HUES48 (cell line): Measurements from ENCODE around the gene ITPR1.

Experiments used
- H3K27ac ChIP-seq: one replicate; pipeline ENCODE4 v1.7.0; 2013; ENCODE audit warnings: low read depth, low read length, inconsistent platforms
- H3K27me3 ChIP-seq: 2 replicates; pipeline ENCODE4 v1.6.1; 2013; ENCODE audit warnings: mild to moderate bottlenecking, low read length; ENCODE audit not compliant: control insufficient read depth, insufficient read depth
- H3K36me3 ChIP-seq: 2 replicates; pipeline ENCODE4 v1.6.1; 2013; ENCODE audit warnings: low read length; ENCODE audit not compliant: control insufficient read depth, insufficient read depth
- H3K4me1 ChIP-seq: 2 replicates; pipeline ENCODE4 v1.6.1; 2013; ENCODE audit warnings: mild to moderate bottlenecking, low read length; ENCODE audit not compliant: control insufficient read depth, insufficient read depth
- H3K4me3 ChIP-seq: 2 replicates; pipeline ENCODE4 v1.5.1; 2013; ENCODE audit warnings: mild to moderate bottlenecking, low read depth, low read length
- H3K9ac ChIP-seq: 2 replicates; pipeline ENCODE4 v1.6.1; 2013; ENCODE audit warnings: mild to moderate bottlenecking, low read depth, low read length, moderate library complexity
- H3K9me3 ChIP-seq: 2 replicates; pipeline ENCODE4 v1.6.1; 2013; ENCODE audit warnings: low read length; ENCODE audit not compliant: control insufficient read depth, insufficient read depth

The ITPR1 gene

GRCh38 chr3:4633078-4634004, 140.2 kb downstream of the ITPR1 start:
- Histone ChIP-seq H3K4me3 (no peak overlapping the region), H3K27me3 (no peaks in the 10 kb centered on the region), H3K27ac (no peak overlapping the region), H3K9ac (no peak overlapping the region), H3K36me3 (no peaks in the 10 kb centered on the region), H3K4me1 (0 out of 2 replicates have a peak, but pooled peaks cover 4% of the 10 kb centered on the region), H3K9me3 (no peaks in the 10 kb centered on the region)

- no peak overlapping the region for H3K4me3 ChIP-seq
- H3K27ac ChIP-seq = no peak overlapping the region
- no peak overlapping the region for H3K9ac ChIP-seq
- H3K4me1 ChIP-seq = 0 out of 2 replicates have a peak, but pooled peaks cover 4% of the 10 kb centered on the region
- H3K9me3 ChIP-seq = no peaks in the 10 kb centered on the region
- no peaks in the 10 kb centered on the region for H3K36me3 ChIP-seq
- no peaks in the 10 kb centered on the region for H3K27me3 ChIP-seq
These were observed 141.7 kb downstream of the ITPR1 start for GRCh38 chr3:4634894-4635293.

- H3K4me1 ChIP-seq = 0 out of 2 replicates have a peak, but pooled peaks cover 4% of the 10 kb centered on the region
- no peaks in the 10 kb centered on the region for H3K27me3 ChIP-seq
- H3K9me3 ChIP-seq = no peaks in the 10 kb centered on the region
- no peak overlapping the region for H3K27ac ChIP-seq
- no peak overlapping the region for H3K4me3 ChIP-seq
- no peak overlapping the region for H3K9ac ChIP-seq
- no peaks in the 10 kb centered on the region for H3K36me3 ChIP-seq
These were observed 144.1 kb downstream of the ITPR1 start for GRCh38 chr3:4637265-4637664.

GRCh38 chr3:4641863-4642563, 148.9 kb downstream of the ITPR1 start:
- Histone ChIP-seq H3K9me3 (no peaks in the 10 kb centered on the region), H3K27ac (no peak overlapping the region), H3K4me1 (no peaks in the 10 kb centered on the region), H3K4me3 (no peak overlapping the region), H3K36me3 (no peaks in the 10 kb centered on the region), H3K27me3 (no peaks in the 10 kb centered on the region), H3K9ac (no peak overlapping the region)

GRCh38 chr3:4642611-4643010, 149.5 kb downstream of the ITPR1 start:
- Histone ChIP-seq H3K9ac (no peak overlapping the region), H3K4me1 (no peaks in the 10 kb centered on the region), H3K27me3 (no peaks in the 10 kb centered on the region), H3K36me3 (no peaks in the 10 kb centered on the region), H3K27ac (no peak overlapping the region), H3K9me3 (no peaks in the 10 kb centered on the region), H3K4me3 (no peak overlapping the region)

- H3K4me3 ChIP-seq = no peak overlapping the region
These were observed 150.9 kb downstream of the ITPR1 start for GRCh38 chr3:4643904-4644547.

GRCh38 chr3:4644951-4645350, 151.8 kb downstream of the ITPR1 start:
- Histone ChIP-seq H3K9me3 (no peaks in the 10 kb centered on the region), H3K4me3 (no peak overlapping the region), H3K27ac (no peak overlapping the region), H3K36me3 (no peaks in the 10 kb centered on the region), H3K9ac (no peak overlapping the region), H3K27me3 (no peaks in the 10 kb centered on the region), H3K4me1 (no peaks in the 10 kb centered on the region)

More at GRCh38 chr3:4643904-4644547, 150.9 kb downstream of the ITPR1 start:
- no peaks in the 10 kb centered on the region for H3K36me3 ChIP-seq
- no peaks in the 10 kb centered on the region for H3K9me3 ChIP-seq
- no peaks in the 10 kb centered on the region for H3K4me1 ChIP-seq
- no peak overlapping the region for H3K9ac ChIP-seq
- no peak overlapping the region for H3K27ac ChIP-seq
- no peaks in the 10 kb centered on the region for H3K27me3 ChIP-seq

- Histone ChIP-seq H3K27me3 (no peaks in the 10 kb centered on the region), H3K27ac (no peak overlapping the region), H3K9me3 (no peaks in the 10 kb centered on the region), H3K36me3 (no peaks in the 10 kb centered on the region), H3K4me1 (no peaks in the 10 kb centered on the region), H3K9ac (no peak overlapping the region), H3K4me3 (no peak overlapping the region)
These were observed 152.3 kb downstream of the ITPR1 start for GRCh38 chr3:4645468-4645867.

- no peaks in the 10 kb centered on the region for H3K4me1 ChIP-seq
- no peak overlapping the region for H3K4me3 ChIP-seq
- H3K27ac ChIP-seq = no peak overlapping the region
- H3K9me3 ChIP-seq = no peaks in the 10 kb centered on the region
- no peaks in the 10 kb centered on the region for H3K27me3 ChIP-seq
- no peaks in the 10 kb centered on the region for H3K36me3 ChIP-seq
- H3K9ac ChIP-seq = no peak overlapping the region
These were observed 154.3 kb downstream of the ITPR1 start for GRCh38 chr3:4647411-4647810.

- Histone ChIP-seq H3K36me3 (no peaks in the 10 kb centered on the region), H3K4me3 (no peak overlapping the region), H3K9me3 (no peaks in the 10 kb centered on the region), H3K9ac (no peak overlapping the region), H3K27me3 (no peaks in the 10 kb centered on the region), H3K4me1 (0 out of 2 replicates have a peak, but pooled peaks cover 3% of the 10 kb centered on the region), H3K27ac (no peak overlapping the region)
These were observed 162.2 kb downstream of the ITPR1 start for GRCh38 chr3:4655145-4656045.
